Measurements from ENCODE around the gene FOXK2. TPM values are rescaled to one million over a fixed set of nuclear protein-coding genes. Genes with fewer than 3 reads are reported as not detected.

Gene FOXK2
- total RNA-seq, 2 experiments from 2014 or later: 76.2 to 144 TPM

GRCh38 chr17:82613283-82614094 lies 94.0 kb downstream of the FOXK2 start:
- no peak for TF ChIP-seq CTCF (conservative IDR thresholded peaks at IDR 0.05; ENCODE audit: low read length)
- no peaks in the 10 kb centered on the region for H3K9me2 ChIP-seq (ENCODE audit: insufficient read depth, low read length)
- no peaks in the 10 kb centered on the region for H4K20me1 ChIP-seq (ENCODE audit: insufficient read depth, low read length)
- no peak overlapping the region for H3K4me3 ChIP-seq (ENCODE audit: low read depth, low read length, poor library complexity, severe bottlenecking)
- no peak overlapping the region for H2AFZ ChIP-seq (ENCODE audit: low read length)
- intact Hi-C loops (cut with micrococcal nuclease; ENCODE audit: unreplicated experiment): no loop called here
- no peak overlapping the region for H3K4me2 ChIP-seq (ENCODE audit: low read length)
- H3K36me3 ChIP-seq (ENCODE audit: insufficient read depth, low read length): peaks cover 88% of the 10 kb centered on the region
- no TSS peak for BruUV-seq (replicated peaks)
- POLR2A ChIA-PET: no interaction called here
- no peaks in the 10 kb centered on the region for H3K79me2 ChIP-seq (ENCODE audit: insufficient read depth, low read depth, low read length)
- no peak overlapping the region for H3K27ac ChIP-seq (ENCODE audit: low read depth, low read length, poor library complexity, severe bottlenecking)
- no peak for DNase-seq (ENCODE audit: low spot score)
- no peaks in the 10 kb centered on the region for H3K9me3 ChIP-seq (ENCODE audit: low read length)
- H3K4me1 ChIP-seq (ENCODE audit: insufficient read depth, low read length, poor library complexity, severe bottlenecking): no peaks in the 10 kb centered on the region
- CTCF ChIA-PET (ENCODE audit: unreplicated experiment): no interaction called here

- ChIA-PET POLR2A (no interaction called here), CTCF (ENCODE audit: unreplicated experiment) (no interaction called here)
- H4K20me1 ChIP-seq (ENCODE audit: insufficient read depth, low read length): no peaks in the 10 kb centered on the region
- H3K4me3 ChIP-seq (ENCODE audit: low read depth, low read length, poor library complexity, severe bottlenecking): no peak overlapping the region
- no peaks in the 10 kb centered on the region for H3K9me2 ChIP-seq (ENCODE audit: insufficient read depth, low read length)
- intact Hi-C loops (cut with micrococcal nuclease; ENCODE audit: unreplicated experiment): no loop called here
- no peaks in the 10 kb centered on the region for H3K79me2 ChIP-seq (ENCODE audit: insufficient read depth, low read depth, low read length)
- H2AFZ ChIP-seq (ENCODE audit: low read length): no peak overlapping the region
- no peaks in the 10 kb centered on the region for H3K9me3 ChIP-seq (ENCODE audit: low read length)
- BruUV-seq (replicated peaks): no TSS peak
- peaks cover 89% of the 10 kb centered on the region for H3K36me3 ChIP-seq (ENCODE audit: insufficient read depth, low read length)
- TF ChIP-seq EZH2phosphoT487 (IDR thresholded peaks at IDR 0.05; ENCODE audit: borderline replicate concordance, low read depth, low read length) (no peak), CTCF (conservative IDR thresholded peaks at IDR 0.05; ENCODE audit: low read length) (no peak)
- DNase-seq (ENCODE audit: low spot score): no peak
- H3K27ac ChIP-seq (ENCODE audit: low read depth, low read length, poor library complexity, severe bottlenecking): no peak overlapping the region
- no peak overlapping the region for H3K4me2 ChIP-seq (ENCODE audit: low read length)
- no peaks in the 10 kb centered on the region for H3K4me1 ChIP-seq (ENCODE audit: insufficient read depth, low read length, poor library complexity, severe bottlenecking)
Measured at GRCh38 chr17:82614095-82614631, 94.6 kb downstream of the FOXK2 start.
